Neural progenitor cell (in vitro differentiated cells): Measurements from ENCODE around the gene VKORC1. TPM values are rescaled to one million over a fixed set of nuclear protein-coding genes. Genes with fewer than 3 reads are reported as not detected.

Experiments
- DNase-seq: peaks from one replicate; pipeline ENCODE4 v3.0.0-alpha.2; 2016; ENCODE audit warnings: low spot score
- H2AFZ ChIP-seq: fragments of 200-600 bp; sonication (generic); replicated peaks from 2 replicates; pipeline ENCODE4 v1.6.1; 2016; ENCODE audit warnings: antibody characterized with exemption
- H3F3A ChIP-seq: fragments of 200-600 bp; sonication (generic); 2 replicates; pipeline ENCODE4 v1.6.1; 2016; ENCODE audit warnings: antibody characterized with exemption, low read depth
- H3K27ac ChIP-seq: fragments of 200-600 bp; sonication (generic); 2 replicates; pipeline ENCODE4 v1.5.1; 2016; ENCODE audit warnings: mild to moderate bottlenecking
- H3K27me3 ChIP-seq: fragments of 200-600 bp; sonication (generic); 2 replicates; pipeline ENCODE4 v1.6.1; 2016; ENCODE audit warnings: mild to moderate bottlenecking, moderate library complexity
- H3K36me3 ChIP-seq: fragments of 200-600 bp; sonication (generic); 2 replicates; pipeline ENCODE4 v1.5.1; 2016
- H3K4me1 ChIP-seq: fragments of 200-600 bp; sonication (generic); 2 replicates; pipeline ENCODE4 v1.6.1; 2016; ENCODE audit warnings: mixed run types
- H3K4me2 ChIP-seq: fragments of 200-600 bp; sonication (generic); 2 replicates; pipeline ENCODE4 v1.6.1; 2016
- H3K4me3 ChIP-seq: fragments of 200-600 bp; sonication (generic); 2 replicates; pipeline ENCODE4 v1.5.1; 2016
- H3K79me2 ChIP-seq: fragments of 200-600 bp; sonication (generic); 2 replicates; pipeline ENCODE4 v1.6.1; 2016; ENCODE audit warnings: low read depth
- H3K9ac ChIP-seq: fragments of 200-600 bp; sonication (generic); 2 replicates; pipeline ENCODE4 v1.6.1; 2016
- H3K9me3 ChIP-seq: fragments of 200-600 bp; sonication (generic); 2 replicates; pipeline ENCODE4 v1.5.1; 2016; ENCODE audit warnings: low read depth
- H4K20me1 ChIP-seq: fragments of 200-600 bp; sonication (generic); 2 replicates; pipeline ENCODE4 v1.6.1; 2016; ENCODE audit warnings: low read depth
- H3K27ac Mint-ChIP-seq: 3 replicates; pipeline ENCODE4 v1.8.0; 2021; ENCODE audit warnings: mixed read lengths
- H3K27me3 Mint-ChIP-seq: 2 replicates; pipeline ENCODE4 v1.8.0; 2022; ENCODE audit warnings: low read depth, mild to moderate bottlenecking, inconsistent platforms, moderate library complexity, mixed read lengths; ENCODE audit not compliant: insufficient read depth
- H3K36me3 Mint-ChIP-seq: 3 replicates; pipeline ENCODE4 v1.8.0; 2021; ENCODE audit warnings: mixed read lengths
- H3K4me1 Mint-ChIP-seq: 3 replicates; pipeline ENCODE4 v1.8.0; 2021; ENCODE audit warnings: mixed read lengths
- H3K4me3 Mint-ChIP-seq: 3 replicates; pipeline ENCODE4 v1.8.0; 2021; ENCODE audit warnings: mild to moderate bottlenecking, moderate library complexity, mixed read lengths
- H3K9me3 Mint-ChIP-seq: 3 replicates; pipeline ENCODE4 v1.8.0; 2020; ENCODE audit warnings: mixed read lengths
- CTCF ChIP-seq: fragments of 200-600 bp; sonication (generic); IDR thresholded peaks from 2 replicates; pipeline ENCODE4 v1.5.1; 2017; ENCODE audit warnings: antibody characterized with exemption, mild to moderate bottlenecking
- EZH2 ChIP-seq: fragments of 200-600 bp; sonication (generic); IDR thresholded peaks from 2 replicates; pipeline ENCODE4 v1.6.1; 2017; ENCODE audit warnings: antibody characterized with exemption, mild to moderate bottlenecking, moderate library complexity
- EZH2phosphoT487 ChIP-seq: fragments of 200-600 bp; sonication (generic); IDR thresholded peaks from 2 replicates; pipeline ENCODE4 v1.6.1; 2017; ENCODE audit warnings: antibody characterized with exemption
- total RNA-seq: library from RNA; depleted of rRNA; stranded (reverse); fragments of >200 nt; gene quantifications from 2 replicates; pipeline ENCODE4 v1.2.3, GENCODE V29; 2015; ENCODE audit warnings: low replicate concordance

VKORC1 gene
- total RNA-seq, 1 donor from 2014 or later = 95.9 TPM

- H3K4me2 ChIP-seq = no peak overlapping the region
- Mint-ChIP-seq H3K36me3 (peaks cover 4% of the 10 kb centered on the region), H3K27ac (no peak overlapping the region), H3K9me3 (no peaks in the 10 kb centered on the region), H3K4me1 (no peaks in the 10 kb centered on the region), H3K27me3 (no peaks in the 10 kb centered on the region), H3K4me3 (no peak overlapping the region)
- H3K9me3 ChIP-seq = no peaks in the 10 kb centered on the region
- no peak overlapping the region for H3K4me3 ChIP-seq
- H4K20me1 ChIP-seq = no peaks in the 10 kb centered on the region
- no peak overlapping the region for H2AFZ ChIP-seq
- H3K4me1 ChIP-seq = no peaks in the 10 kb centered on the region
- no peaks in the 10 kb centered on the region for H3K36me3 ChIP-seq
- no peaks in the 10 kb centered on the region for H3K27me3 ChIP-seq
- no peak for DNase-seq
- no peaks in the 10 kb centered on the region for H3K79me2 ChIP-seq
- no peak overlapping the region for H3K27ac ChIP-seq
- no peak overlapping the region for H3K9ac ChIP-seq
- H3F3A ChIP-seq = peaks cover 9% of the 10 kb centered on the region
- TF ChIP-seq EZH2 (no peak), CTCF (no peak), EZH2phosphoT487 (no peak)
Measured at GRCh38 chr16:31042866-31043265, 51.7 kb downstream of the VKORC1 start.

Other genes with a start within 250 kb of the VKORC1 start
- gene BCL7C, start 200.7 kb downstream of the VKORC1 start, total RNA-seq = 18.3 and 32.1 TPM in 2 replicates
- gene CTF1, start 198.2 kb downstream of the VKORC1 start, total RNA-seq = 0.39 and 1.5 TPM in 2 replicates
- gene FBXL19, start 171.2 kb downstream of the VKORC1 start, total RNA-seq = 9.2 and 76.7 TPM in 2 replicates
- gene ORAI3, start 145.7 kb downstream of the VKORC1 start, total RNA-seq = 10.2 and 20.1 TPM in 2 replicates
- 3.2 and 5.8 TPM in 2 replicates for gene SETD1A, start 137.0 kb downstream of the VKORC1 start, total RNA-seq
- gene HSD3B7, start 109.6 kb downstream of the VKORC1 start, total RNA-seq = 1.4 and 2.9 TPM in 2 replicates
- 6.6 and 7.3 TPM in 2 replicates for gene STX1B, start 84.2 kb downstream of the VKORC1 start, total RNA-seq
- 6.6 and 13.3 TPM in 2 replicates for gene STX4, start 61.2 kb downstream of the VKORC1 start, total RNA-seq
- 3.7 and 14.7 TPM in 2 replicates for gene ZNF668, start 20.6 kb downstream of the VKORC1 start, total RNA-seq
- gene ZNF646, start 20.4 kb downstream of the VKORC1 start, total RNA-seq = 7.5 and 31.2 TPM in 2 replicates
- 2.3 and 7.7 TPM in 2 replicates for gene PRSS53, start 5.9 kb downstream of the VKORC1 start, total RNA-seq
- gene BCKDK, start 13.6 kb upstream of the VKORC1 start, total RNA-seq = 19.8 and 38.1 TPM in 2 replicates
- 59.7 and 71.7 TPM in 2 replicates for gene KAT8, start 22.9 kb upstream of the VKORC1 start, total RNA-seq
- 2.7 and 17.6 TPM in 2 replicates for gene PRSS8, start 40.9 kb upstream of the VKORC1 start, total RNA-seq
- 0.30 and 0.68 TPM in 2 replicates for gene PRSS36, start 55.3 kb upstream of the VKORC1 start, total RNA-seq
- gene FUS, start 85.3 kb upstream of the VKORC1 start, total RNA-seq = 81.7 and 127 TPM in 2 replicates
- gene PYCARD, start 108.0 kb upstream of the VKORC1 start, total RNA-seq = 0.81 TPM in 1 of 2 replicates, not detected in the other
- 0.07 TPM in 1 of 2 replicates, not detected in the other for gene TRIM72, start 119.3 kb upstream of the VKORC1 start, total RNA-seq
- not detected in 2 replicates for gene PYDC1, start 122.3 kb upstream of the VKORC1 start, total RNA-seq
- gene ITGAM, start 165.2 kb upstream of the VKORC1 start, total RNA-seq = not detected in 2 replicates